ENCODE measurements around the gene GRIN2C.

GRIN2C gene

GRCh38 chr17:74792586-74793105 lies 67.0 kb downstream of the GRIN2C start:
- TF ChIP-seq ZSCAN30 (tag by site-specific recombination; IDR thresholded peaks at IDR 0.05), result no peak
- no peak for TF ChIP-seq ZNF670 (tag by site-specific recombination; IDR thresholded peaks at IDR 0.05; ENCODE audit: low read depth)
- no peak for TF ChIP-seq INSM2 (tag by site-specific recombination; IDR thresholded peaks at IDR 0.05)
- no peak overlapping the region for H3K27ac ChIP-seq (ENCODE audit: extremely low read depth, low read depth, low read length)
- peaks cover 0 to 74% of the 10 kb centered on the region in 2 experiments; a peak in 2 of 3 replicates for H3K36me3 ChIP-seq (ENCODE audit: control insufficient read depth in 2 of 2, insufficient read depth in 1 of 2, low read length in 2 of 2)
- CTCF ChIA-PET, result interaction anchor here (0.6 to 10.9 kb wide), 18 partner anchors 8 to 787 kb away, joined by 3 to 338 read pairs (median 20); partner anchors contain the start of genes FDXR, GRIN2C and NAT9
- no peaks in the 10 kb centered on the region for H3K9me3 ChIP-seq (ENCODE audit: control insufficient read depth, insufficient read depth, low read depth, low read length)
- POLR2A ChIA-PET, result interaction anchor here (1.0 to 1.2 kb wide), 2 partner anchors 50 to 70 kb away, joined by 3 to 4 read pairs; no protein-coding TSS in a partner anchor
- H3K4me3 ChIP-seq (ENCODE audit: low read depth, low read length), result no peak overlapping the region
- H3K4me1 ChIP-seq (ENCODE audit: control insufficient read depth, insufficient read depth, low read length), result no peaks in the 10 kb centered on the region

All from HEK293 (cell line).